ENCODE measurements around the gene SLC44A4.
"Not testable (repeated sequence)": the region's sequence is repeated elsewhere in the genome, so short reads cannot be mapped to it uniquely, and the experiment has no call there.

The SLC44A4 gene

DNA sequence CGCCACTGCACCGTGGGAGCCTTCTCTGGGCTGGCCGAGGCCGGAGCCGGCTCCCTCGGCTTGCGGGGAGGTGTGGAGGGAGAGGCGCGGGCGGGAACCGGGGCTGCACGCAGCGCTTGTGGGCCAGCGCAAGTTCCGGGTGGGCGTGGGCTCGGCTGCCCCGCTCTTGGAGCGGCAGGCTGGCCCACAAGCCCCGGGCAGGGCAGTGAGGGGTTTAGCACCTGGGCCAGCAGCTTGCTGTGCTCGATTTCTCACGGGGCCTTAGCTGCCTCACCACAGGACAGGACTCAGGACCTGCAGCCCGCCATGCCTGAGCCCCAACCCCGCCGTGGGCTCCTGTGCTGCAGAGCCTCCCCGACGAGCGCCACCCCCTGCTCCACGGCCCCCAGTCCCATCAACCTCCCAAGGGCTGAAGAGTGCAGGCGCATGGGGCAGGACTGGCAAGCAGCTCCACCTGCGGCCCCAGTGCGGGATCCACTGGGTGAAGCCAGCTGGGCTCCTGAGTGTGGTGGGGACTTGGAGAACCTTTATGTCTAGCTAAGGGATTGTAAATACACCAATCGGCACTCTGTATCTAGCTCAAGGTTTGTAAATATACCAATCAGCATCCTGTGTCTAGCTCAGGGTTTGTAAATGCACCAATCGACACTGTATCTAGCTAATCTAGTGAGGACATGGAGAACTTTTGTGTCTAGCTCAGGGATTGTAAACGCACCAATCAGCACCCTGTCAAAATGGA, 26.6 kb downstream of the SLC44A4 start:
- not testable (repeated sequence) for DNase-seq

DNA sequence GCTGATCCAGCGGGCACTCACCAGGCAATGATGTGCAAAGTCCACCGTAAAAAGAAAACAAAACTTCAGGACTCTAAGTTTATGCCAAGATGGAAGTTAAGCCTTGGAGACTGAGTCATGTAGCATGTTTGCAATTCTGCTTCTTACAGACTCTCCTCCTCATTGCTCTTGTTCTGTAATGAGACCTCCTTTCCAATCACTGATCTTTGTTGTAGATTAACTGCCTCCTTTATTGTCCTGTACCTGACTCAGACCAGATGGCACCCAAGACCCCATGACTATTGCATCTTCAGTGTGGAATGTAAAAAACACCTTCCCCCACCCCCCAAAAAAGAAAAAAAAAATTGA, 27.3 kb downstream of the SLC44A4 start:
- no peak for DNase-seq

GRCh38 chr6:31850765-31851484, 27.9 kb downstream of the SLC44A4 start:
- DNase-seq, result no peak

DNA sequence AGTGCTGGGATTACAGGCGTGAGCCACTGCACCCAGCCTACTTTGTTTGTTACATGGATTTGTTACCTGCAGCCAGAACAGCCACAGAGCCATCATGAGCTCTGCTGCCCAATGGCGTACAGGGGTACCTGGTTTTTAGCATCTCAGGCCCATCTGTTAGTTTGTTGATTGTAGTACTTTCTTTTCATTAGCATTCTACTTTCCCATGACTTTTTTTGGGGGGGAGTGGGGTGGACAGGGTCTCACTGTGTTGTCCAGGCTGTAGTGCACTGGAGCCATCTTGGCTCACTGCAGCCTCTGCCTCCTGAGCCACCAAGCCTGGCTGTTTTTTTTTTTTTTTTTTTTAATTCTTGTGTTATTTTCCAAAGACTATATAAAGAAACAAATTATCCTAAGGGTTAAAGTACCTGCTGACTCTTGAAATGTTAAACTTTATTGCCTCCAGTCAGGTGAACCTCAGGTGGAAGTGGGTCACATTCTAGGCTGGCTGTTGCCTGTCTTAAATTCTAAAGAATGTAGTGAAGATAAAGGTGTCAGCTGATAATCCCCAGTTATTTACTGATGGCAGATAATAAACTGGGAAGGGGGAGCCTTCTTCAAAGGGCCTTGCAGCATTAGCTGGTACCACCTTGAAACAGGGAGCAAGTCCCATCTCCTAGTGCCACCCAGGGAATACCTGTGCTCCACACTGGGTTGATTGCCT, 31.4 kb downstream of the SLC44A4 start:
- no peak for DNase-seq

DNA sequence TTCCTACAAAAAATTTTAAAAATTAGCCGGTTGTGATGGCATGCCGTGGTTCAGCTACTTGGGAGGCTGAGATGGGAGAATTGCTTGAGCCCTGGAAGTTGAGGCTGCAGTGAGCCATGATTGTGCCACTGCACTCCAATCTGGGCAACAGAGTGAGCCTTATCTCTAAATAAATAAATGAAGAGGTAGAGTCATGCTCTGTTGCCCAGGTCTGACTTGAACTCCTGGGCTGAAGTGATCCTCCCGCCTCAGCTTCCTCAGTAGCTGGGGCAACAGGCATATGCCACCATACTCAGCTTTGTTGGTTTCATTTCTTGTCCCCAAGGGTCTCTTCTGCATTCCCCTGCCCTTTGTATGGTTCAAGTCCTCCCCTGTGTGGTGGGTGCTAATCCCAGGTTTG, 34.3 kb downstream of the SLC44A4 start:
- DNase-seq, result no peak

DNA sequence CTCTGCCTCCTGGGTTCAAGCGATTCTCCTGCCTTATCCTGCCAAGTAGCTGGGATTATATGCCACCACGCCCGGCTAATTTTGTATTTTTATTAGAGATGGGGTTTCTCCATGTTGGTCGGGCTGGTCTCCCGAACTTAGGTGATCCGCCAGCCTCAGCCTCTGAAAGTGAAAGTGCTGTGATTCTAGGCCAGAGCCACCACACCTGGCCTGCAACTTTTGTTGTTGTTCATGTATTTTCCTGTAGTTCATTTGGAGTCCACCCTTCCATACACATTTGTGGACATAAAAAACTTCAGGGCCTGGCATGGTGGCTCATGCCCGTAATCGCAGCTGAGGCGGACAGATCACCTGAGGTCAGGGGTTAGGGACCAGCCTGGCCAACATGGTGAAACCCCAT, 36.7 kb downstream of the SLC44A4 start:
- DNase-seq, result no peak

- not testable (repeated sequence) for DNase-seq
These were observed 39.0 kb downstream of the SLC44A4 start for GRCh38 chr6:31839779-31840126.

DNA sequence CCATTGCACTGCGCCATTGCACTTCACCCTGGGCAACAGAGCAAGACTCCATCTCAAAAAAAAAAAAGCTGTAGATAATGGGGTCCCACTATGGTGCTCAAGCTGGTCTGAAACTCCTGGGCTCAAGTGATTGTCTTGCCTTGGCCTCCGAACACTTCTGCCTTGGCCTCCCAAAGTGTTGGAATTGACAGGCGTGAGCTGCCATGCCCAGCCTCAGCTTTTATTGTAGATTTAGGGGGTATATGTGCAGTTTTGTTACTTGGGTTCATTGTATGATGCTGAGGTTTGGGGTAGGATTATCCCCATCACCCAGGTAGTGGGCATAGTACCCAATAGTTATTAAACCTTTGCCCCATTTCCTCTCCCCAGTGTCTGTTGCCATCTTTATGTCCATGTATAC, 39.8 kb downstream of the SLC44A4 start:
- DNase-seq, result no peak

- not testable (repeated sequence) for DNase-seq
These were observed 40.7 kb downstream of the SLC44A4 start for GRCh38 chr6:31838114-31838553.

- DNase-seq, result no peak
These were observed 41.3 kb downstream of the SLC44A4 start for GRCh38 chr6:31837369-31838113.

- DNase-seq, result no peak
These were observed 42.1 kb downstream of the SLC44A4 start for GRCh38 chr6:31836474-31837368.

- no peak for DNase-seq
These were observed 42.7 kb downstream of the SLC44A4 start for GRCh38 chr6:31836047-31836473.

GRCh38 chr6:31834367-31835250, 44.2 kb downstream of the SLC44A4 start:
- peak; percentile 85 for DNase-seq

DNA sequence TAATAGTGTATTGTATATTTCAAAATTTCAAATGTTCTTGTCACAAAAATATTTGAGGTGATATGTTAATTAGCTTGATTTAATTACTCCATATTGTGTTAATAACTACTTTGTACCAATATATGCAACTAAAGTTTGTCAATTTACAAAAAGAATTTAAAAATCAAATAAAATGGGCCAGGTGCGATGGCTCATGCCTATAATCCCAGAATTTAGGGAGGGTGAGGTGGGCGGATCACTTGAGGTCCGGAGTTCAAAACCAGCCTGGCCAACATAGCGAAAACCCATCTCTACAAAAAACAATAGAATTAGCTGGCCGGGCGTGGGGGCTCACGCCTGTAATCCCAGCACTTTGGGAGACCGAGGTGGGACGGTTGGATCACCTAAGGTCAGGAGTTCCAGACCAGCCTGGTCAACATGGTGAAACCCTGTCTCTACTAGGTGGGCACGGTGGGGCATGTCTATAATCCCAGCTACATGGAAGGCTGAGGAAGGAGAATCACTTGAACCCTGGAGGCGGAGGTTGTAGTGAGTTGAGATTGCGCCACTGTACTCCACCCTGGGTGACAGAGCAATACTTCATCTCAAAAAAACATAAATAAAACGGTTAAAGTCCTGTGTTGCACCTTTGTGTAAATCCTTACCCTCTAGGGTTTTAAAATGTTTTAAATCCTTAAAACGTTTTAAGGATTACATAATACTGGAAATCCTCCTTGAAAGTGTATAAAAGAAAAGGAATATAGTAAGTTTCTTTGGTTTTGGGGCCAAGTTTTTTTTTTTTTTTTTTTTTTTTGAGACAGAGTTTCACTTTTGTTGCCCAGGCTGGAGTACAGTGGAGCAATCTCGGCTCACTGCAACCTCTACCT, 47.2 kb downstream of the SLC44A4 start:
- no peak for DNase-seq

DNA sequence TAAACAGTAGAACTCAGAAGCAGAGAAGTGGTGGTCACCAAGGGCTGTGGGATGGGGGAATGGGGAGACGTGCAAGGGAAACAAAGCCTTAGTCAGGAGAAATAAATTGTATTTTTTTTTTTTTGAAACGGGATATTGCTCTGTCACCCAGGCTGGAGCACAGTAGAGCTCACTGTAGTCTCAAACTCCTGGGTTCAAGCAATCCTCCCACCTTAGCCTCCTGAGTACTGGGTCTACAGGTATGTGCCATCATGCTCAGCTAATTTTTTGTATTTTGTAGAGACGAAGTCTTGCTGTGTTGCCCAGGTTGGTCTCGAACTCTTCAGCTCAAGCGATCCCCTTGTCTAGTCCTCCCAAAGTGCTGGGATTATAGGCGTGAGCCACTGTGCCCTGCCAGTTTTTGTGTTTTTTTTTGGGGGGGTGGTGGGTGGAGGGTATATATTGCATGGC, 47.9 kb downstream of the SLC44A4 start:
- no peak for DNase-seq

GRCh38 chr6:31829633-31830283, 49.0 kb downstream of the SLC44A4 start:
- peak; percentile 63 for DNase-seq

GRCh38 chr6:31827286-31828079, 51.3 kb downstream of the SLC44A4 start, which contains the start of gene HSPA1B:
Gene HSPA1B (plus strand): TSS chr6:31827738. CDS start chr6:31827951, 213 bp downstream.
- peak; percentile 94 for DNase-seq

GRCh38 chr6:31826793-31827285, 52.0 kb downstream of the SLC44A4 start:
- no peak for DNase-seq

All from CD4-positive, alpha-beta T cell treated with Interleukin-12 subunit alpha and Interleukin-12 subunit beta, for 1 hour (primary cell).